NT2/D1 (cell line): ENCODE results near the gene LSAMP.

Experiments used
- DNase-seq: peaks from one replicate; pipeline ENCODE4 v3.0.0-alpha.2; 2011; ENCODE audit warnings: low read depth, low spot score
- H3K27me3 ChIP-seq: 2 replicates; pipeline ENCODE4 v1.6.0; 2011; ENCODE audit warnings: mild to moderate bottlenecking; ENCODE audit not compliant: insufficient read length, insufficient read depth
- H3K36me3 ChIP-seq: 2 replicates; pipeline ENCODE4 v1.6.1; 2011; ENCODE audit warnings: mild to moderate bottlenecking, low read length, mixed read lengths; ENCODE audit not compliant: insufficient read depth, insufficient read length
- H3K4me1 ChIP-seq: 2 replicates; pipeline ENCODE4 v1.5.1; 2011; ENCODE audit not compliant: insufficient read depth, insufficient read length
- H3K4me3 ChIP-seq: 2 replicates; pipeline ENCODE4 v1.5.1; 2011; ENCODE audit warnings: low read depth; ENCODE audit not compliant: insufficient read length
- H3K9ac ChIP-seq: 2 replicates; pipeline ENCODE4 v1.6.0; 2011; ENCODE audit warnings: low read depth; ENCODE audit not compliant: insufficient read length
- H3K9me3 ChIP-seq: 2 replicates; pipeline ENCODE4 v1.5.1; 2011; ENCODE audit warnings: mild to moderate bottlenecking, low read length; ENCODE audit not compliant: insufficient read depth
- SUZ12 ChIP-seq: IDR thresholded peaks from 2 replicates; pipeline ENCODE4 v1.6.1; 2011; ENCODE audit not compliant: insufficient read length, insufficient read depth; ENCODE audit errors: extremely low read depth
- YY1 ChIP-seq: IDR thresholded peaks from 2 replicates; pipeline ENCODE4 v1.6.1; 2011; ENCODE audit not compliant: insufficient read length, insufficient read depth
- ZNF274 ChIP-seq: IDR thresholded peaks from 2 replicates; pipeline ENCODE4 v1.6.1; 2011; ENCODE audit warnings: mild to moderate bottlenecking, low read depth, low read length

Gene LSAMP

GRCh38 chr3:115999001-115999585, 446.2 kb downstream of the LSAMP start:
- Histone ChIP-seq H3K36me3 (no peaks in the 10 kb centered on the region), H3K4me3 (no peak overlapping the region), H3K9ac (no peak overlapping the region), H3K9me3 (no peaks in the 10 kb centered on the region), H3K27me3 (no peaks in the 10 kb centered on the region), H3K4me1 (no peaks in the 10 kb centered on the region)
- no peak for TF ChIP-seq ZNF274
- TF ChIP-seq YY1 = no peak
- TF ChIP-seq SUZ12 = no peak
- DNase-seq = no peak

GRCh38 chr3:115996420-115997108, 448.7 kb downstream of the LSAMP start:
- no peaks in the 10 kb centered on the region for H3K36me3 ChIP-seq
- H3K4me3 ChIP-seq = no peak overlapping the region
- H3K9me3 ChIP-seq = no peaks in the 10 kb centered on the region
- H3K4me1 ChIP-seq = no peaks in the 10 kb centered on the region
- no peaks in the 10 kb centered on the region for H3K27me3 ChIP-seq
- no peak for TF ChIP-seq YY1
- no peak for TF ChIP-seq ZNF274
- no peak for DNase-seq
- no peak overlapping the region for H3K9ac ChIP-seq

DNA sequence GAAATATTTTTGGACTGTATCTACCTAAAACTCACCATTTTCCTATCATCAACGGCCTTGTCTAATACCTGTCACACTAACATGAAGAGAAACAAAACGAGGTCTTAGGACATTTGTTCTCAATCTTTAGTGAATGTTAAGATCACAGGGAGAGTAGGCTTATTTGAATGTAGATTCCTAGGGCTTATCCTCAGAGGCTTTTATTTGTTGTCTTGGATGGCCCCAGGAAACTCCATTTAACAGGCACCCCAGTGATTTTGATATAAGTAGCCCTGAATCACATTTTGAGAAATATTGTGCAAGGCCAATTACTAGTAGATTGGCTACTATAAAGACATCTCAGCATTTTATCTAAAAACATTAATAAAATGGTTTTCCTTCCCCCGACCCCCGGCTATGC, 454.6 kb downstream of the LSAMP start:
- Histone ChIP-seq H3K4me1 (no peaks in the 10 kb centered on the region), H3K27me3 (no peaks in the 10 kb centered on the region), H3K4me3 (no peak overlapping the region), H3K9ac (no peak overlapping the region), H3K36me3 (no peaks in the 10 kb centered on the region), H3K9me3 (no peaks in the 10 kb centered on the region)
- TF ChIP-seq SUZ12 (no peak), YY1 (no peak), ZNF274 (no peak)
- DNase-seq = no peak

GRCh38 chr3:115989684-115990421, 455.4 kb downstream of the LSAMP start:
- no peak overlapping the region for H3K4me3 ChIP-seq
- no peaks in the 10 kb centered on the region for H3K4me1 ChIP-seq
- no peak for DNase-seq
- no peaks in the 10 kb centered on the region for H3K27me3 ChIP-seq
- H3K36me3 ChIP-seq = no peaks in the 10 kb centered on the region
- TF ChIP-seq YY1 (no peak), SUZ12 (no peak), ZNF274 (no peak)
- no peak overlapping the region for H3K9ac ChIP-seq
- no peaks in the 10 kb centered on the region for H3K9me3 ChIP-seq

DNA sequence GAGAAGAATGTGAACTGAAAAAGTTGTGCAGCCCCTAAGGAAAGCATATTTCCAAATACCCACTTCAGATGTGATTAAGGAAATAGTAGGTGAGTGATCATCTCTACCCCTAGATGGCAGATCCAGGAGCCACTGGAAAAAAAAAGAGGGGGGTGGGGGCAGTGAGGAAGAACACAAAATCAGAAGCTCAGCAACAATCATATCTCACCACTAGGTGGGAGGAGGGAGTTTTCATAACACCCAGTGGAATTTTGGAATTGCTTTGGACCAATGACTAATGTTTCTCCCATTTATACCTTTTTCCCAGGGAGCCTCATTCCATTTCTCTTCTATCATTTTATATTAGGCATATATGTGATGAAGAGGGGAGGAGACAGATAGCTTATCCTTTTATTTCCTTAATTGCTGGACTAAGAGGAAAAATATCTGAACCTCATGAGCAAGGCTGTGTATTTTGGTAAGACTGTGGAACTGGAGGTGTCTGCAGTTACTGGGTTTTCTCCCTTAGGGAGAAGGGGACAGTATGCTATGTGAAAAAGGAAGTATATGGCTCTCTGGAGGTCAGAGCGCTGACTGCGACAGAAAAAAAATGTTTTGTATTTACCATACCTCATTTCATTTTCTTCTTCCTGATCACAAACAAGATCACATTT, 458.6 kb downstream of the LSAMP start:
- Histone ChIP-seq H3K9me3 (no peaks in the 10 kb centered on the region), H3K4me1 (no peaks in the 10 kb centered on the region), H3K27me3 (no peaks in the 10 kb centered on the region), H3K36me3 (no peaks in the 10 kb centered on the region), H3K9ac (no peak overlapping the region), H3K4me3 (no peak overlapping the region)
- DNase-seq = no peak
- TF ChIP-seq YY1 = no peak
- TF ChIP-seq SUZ12 = no peak
- TF ChIP-seq ZNF274 = no peak

- Histone ChIP-seq H3K4me1 (no peaks in the 10 kb centered on the region), H3K4me3 (no peak overlapping the region), H3K36me3 (no peaks in the 10 kb centered on the region), H3K9ac (no peak overlapping the region), H3K9me3 (no peaks in the 10 kb centered on the region), H3K27me3 (no peaks in the 10 kb centered on the region)
- DNase-seq = no peak
- TF ChIP-seq SUZ12 = no peak
- TF ChIP-seq ZNF274 = no peak
- TF ChIP-seq YY1 = no peak
These were observed 462.7 kb downstream of the LSAMP start for GRCh38 chr3:115982629-115983028.

- no peak for DNase-seq
- no peaks in the 10 kb centered on the region for H3K4me1 ChIP-seq
- H3K36me3 ChIP-seq = no peaks in the 10 kb centered on the region
- no peaks in the 10 kb centered on the region for H3K27me3 ChIP-seq
- H3K9ac ChIP-seq = no peak overlapping the region
- TF ChIP-seq YY1 = no peak
- no peak for TF ChIP-seq ZNF274
- no peak for TF ChIP-seq SUZ12
- H3K9me3 ChIP-seq = no peaks in the 10 kb centered on the region
- H3K4me3 ChIP-seq = no peak overlapping the region
These were observed 463.2 kb downstream of the LSAMP start for GRCh38 chr3:115982108-115982507.
